OCI-LY1 (cell line): ENCODE results near the gene KRTAP1-5.

ENCODE experiments used
- H2AFZ ChIP-seq: fragments of 200-600 bp; sonication (generic), shearing (Covaris generic); 2 replicates; pipeline ENCODE4 v1.6.0; 2014; ENCODE audit warnings: antibody characterized with exemption, mild to moderate bottlenecking, low read length
- H3F3A ChIP-seq: fragments of 200-600 bp; sonication (generic), shearing (Covaris generic); 2 replicates; pipeline ENCODE4 v1.6.0; 2014; ENCODE audit warnings: mild to moderate bottlenecking, antibody characterized with exemption, low read length, moderate library complexity; ENCODE audit not compliant: insufficient read depth
- H3K27ac ChIP-seq: fragments of 200-600 bp; sonication (generic); 2 replicates; pipeline ENCODE4 v1.5.1; 2014; ENCODE audit warnings: low read length, mixed run types, mild to moderate bottlenecking, low read depth; ENCODE audit not compliant: poor library complexity, severe bottlenecking
- H3K27me3 ChIP-seq: fragments of 200-600 bp; sonication (generic); 2 replicates; pipeline ENCODE4 v1.6.0; 2014; ENCODE audit warnings: antibody characterized with exemption, mild to moderate bottlenecking, low read length, moderate library complexity; ENCODE audit not compliant: insufficient read depth
- H3K36me3 ChIP-seq: fragments of 200-600 bp; sonication (generic); 2 replicates; pipeline ENCODE4 v1.6.1; 2014; ENCODE audit warnings: mild to moderate bottlenecking, antibody characterized with exemption, low read length, moderate library complexity, mixed read lengths; ENCODE audit not compliant: insufficient read depth
- H3K4me1 ChIP-seq: fragments of 200-600 bp; sonication (generic); 2 replicates; pipeline ENCODE4 v1.5.1; 2014; ENCODE audit warnings: mild to moderate bottlenecking, low read length, moderate library complexity; ENCODE audit not compliant: insufficient read depth, severe bottlenecking
- H3K4me2 ChIP-seq: fragments of 200-600 bp; sonication (generic), shearing (Covaris generic); 2 replicates; pipeline ENCODE4 v1.6.1; 2014; ENCODE audit warnings: low read length
- H3K4me3 ChIP-seq: fragments of 200-600 bp; sonication (generic); 2 replicates; pipeline ENCODE4 v1.5.1; 2014; ENCODE audit warnings: low read length, low read depth, mild to moderate bottlenecking, mixed read lengths; ENCODE audit not compliant: poor library complexity, severe bottlenecking
- H3K79me2 ChIP-seq: fragments of 200-600 bp; shearing (Covaris generic); 2 replicates; pipeline ENCODE4 v1.6.1; 2016; ENCODE audit warnings: mixed run types, low read length, mixed read lengths; ENCODE audit not compliant: insufficient read depth
- H3K9ac ChIP-seq: fragments of 200-600 bp; sonication (generic), shearing (Covaris generic); 2 replicates; pipeline ENCODE4 v1.6.1; 2014; ENCODE audit warnings: mild to moderate bottlenecking, low read length, mixed read lengths
- H3K9me2 ChIP-seq: fragments of 200-600 bp; sonication (generic), shearing (Covaris generic); 2 replicates; pipeline ENCODE4 v1.6.1; 2014; ENCODE audit warnings: low read depth, mild to moderate bottlenecking, low read length, mixed read lengths
- H3K9me3 ChIP-seq: fragments of 200-600 bp; shearing (Covaris generic); 2 replicates; pipeline ENCODE4 v1.6.1; 2014; ENCODE audit warnings: low read length, mixed read lengths
- H4K20me1 ChIP-seq: fragments of 200-600 bp; sonication (generic), shearing (Covaris generic); 2 replicates; pipeline ENCODE4 v1.6.0; 2016; ENCODE audit warnings: mild to moderate bottlenecking, low read length; ENCODE audit not compliant: insufficient read depth
- CTCF ChIP-seq: fragments of 200-600 bp; sonication (generic), shearing (Covaris generic); IDR thresholded peaks from 2 replicates; pipeline ENCODE4 v1.5.1; 2017; ENCODE audit warnings: mild to moderate bottlenecking, antibody characterized with exemption, low read length, moderate library complexity, mixed read lengths
- EZH2 ChIP-seq: fragments of 200-600 bp; sonication (generic), shearing (Covaris generic); IDR thresholded peaks from 2 replicates; pipeline ENCODE4 v1.8.0; 2017; ENCODE audit warnings: borderline replicate concordance, mixed run types, mild to moderate bottlenecking, antibody characterized with exemption, low read length, moderate library complexity, mixed read lengths

The KRTAP1-5 gene

GRCh38 chr17:41010441-41010840 is 16.6 kb downstream of the KRTAP1-5 start:
- no peak overlapping the region for H3K27ac ChIP-seq

GRCh38 chr17:41009936-41010335 is 17.1 kb downstream of the KRTAP1-5 start:
- H3F3A ChIP-seq: no peaks in the 10 kb centered on the region
- no peak overlapping the region for H2AFZ ChIP-seq
- TF ChIP-seq EZH2: no peak
- no peak for TF ChIP-seq CTCF
- H3K4me1 ChIP-seq: no peaks in the 10 kb centered on the region
- no peaks in the 10 kb centered on the region for H3K9me2 ChIP-seq
- no peaks in the 10 kb centered on the region for H3K36me3 ChIP-seq
- H3K4me2 ChIP-seq: no peak overlapping the region
- H3K79me2 ChIP-seq: no peaks in the 10 kb centered on the region
- no peak overlapping the region for H3K27ac ChIP-seq
- H3K27me3 ChIP-seq: no peaks in the 10 kb centered on the region; the same call in 1 of the 2 replicates
- no peak overlapping the region for H3K4me3 ChIP-seq
- no peak overlapping the region for H3K9ac ChIP-seq
- no peaks in the 10 kb centered on the region for H3K9me3 ChIP-seq
- H4K20me1 ChIP-seq: no peaks in the 10 kb centered on the region

More at GRCh38 chr17:41010441-41010840, 16.6 kb downstream of the KRTAP1-5 start:
- no peaks in the 10 kb centered on the region; the same call in 1 of the 2 replicates for H3K27me3 ChIP-seq
- no peaks in the 10 kb centered on the region for H3K9me3 ChIP-seq
- no peaks in the 10 kb centered on the region for H3K9me2 ChIP-seq
- H4K20me1 ChIP-seq: no peaks in the 10 kb centered on the region
- H3K79me2 ChIP-seq: no peaks in the 10 kb centered on the region
- no peaks in the 10 kb centered on the region for H3K36me3 ChIP-seq
- H3F3A ChIP-seq: no peaks in the 10 kb centered on the region
- no peak overlapping the region for H3K4me3 ChIP-seq
- H3K4me1 ChIP-seq: no peaks in the 10 kb centered on the region
- TF ChIP-seq CTCF (no peak), EZH2 (no peak)
- H3K4me2 ChIP-seq: no peak overlapping the region
- no peak overlapping the region for H3K9ac ChIP-seq
- H2AFZ ChIP-seq: no peak overlapping the region

- Histone ChIP-seq H3K4me2 (no peak overlapping the region), H3K79me2 (no peaks in the 10 kb centered on the region), H3K9me3 (no peaks in the 10 kb centered on the region), H3K36me3 (no peaks in the 10 kb centered on the region), H3K27ac (no peak overlapping the region), H3K4me3 (no peak overlapping the region), H4K20me1 (no peaks in the 10 kb centered on the region), H3K4me1 (no peaks in the 10 kb centered on the region), H3F3A (no peaks in the 10 kb centered on the region), H3K9me2 (no peaks in the 10 kb centered on the region), H3K9ac (no peak overlapping the region), H3K27me3 (no peaks in the 10 kb centered on the region; the same call in 1 of the 2 replicates), H2AFZ (no peak overlapping the region)
- TF ChIP-seq CTCF (no peak), EZH2 (no peak)
Observed at GRCh38 chr17:41009301-41009760, 17.7 kb downstream of the KRTAP1-5 start.
